Body of pancreas (tissue), 4 donors: Measurements from ENCODE around the gene DNAI1.

Experiments used
- POLR2A ChIP-seq, 3 donors: fragments of 450-650 bp; IDR thresholded peaks; one replicate each; pipeline ENCODE4 v1.6.1; 2016; ENCODE audit warnings: antibody characterized with exemption in 3 of 3, mild to moderate bottlenecking in 2 of 3
- TF ChIP-seq, protein P1 (sequence below), 7 experiments: fragments of 450-650 bp in 4 of 7; fragments of 200-600 bp in 3 of 7; sonication (generic) in 3 of 7; IDR thresholded peaks; one replicate each; pipeline ENCODE4 v1.5.1; 2016 to 2019; ENCODE audit warnings: antibody characterized with exemption in 7 of 7

- TF ChIP-seq, protein P1, sequence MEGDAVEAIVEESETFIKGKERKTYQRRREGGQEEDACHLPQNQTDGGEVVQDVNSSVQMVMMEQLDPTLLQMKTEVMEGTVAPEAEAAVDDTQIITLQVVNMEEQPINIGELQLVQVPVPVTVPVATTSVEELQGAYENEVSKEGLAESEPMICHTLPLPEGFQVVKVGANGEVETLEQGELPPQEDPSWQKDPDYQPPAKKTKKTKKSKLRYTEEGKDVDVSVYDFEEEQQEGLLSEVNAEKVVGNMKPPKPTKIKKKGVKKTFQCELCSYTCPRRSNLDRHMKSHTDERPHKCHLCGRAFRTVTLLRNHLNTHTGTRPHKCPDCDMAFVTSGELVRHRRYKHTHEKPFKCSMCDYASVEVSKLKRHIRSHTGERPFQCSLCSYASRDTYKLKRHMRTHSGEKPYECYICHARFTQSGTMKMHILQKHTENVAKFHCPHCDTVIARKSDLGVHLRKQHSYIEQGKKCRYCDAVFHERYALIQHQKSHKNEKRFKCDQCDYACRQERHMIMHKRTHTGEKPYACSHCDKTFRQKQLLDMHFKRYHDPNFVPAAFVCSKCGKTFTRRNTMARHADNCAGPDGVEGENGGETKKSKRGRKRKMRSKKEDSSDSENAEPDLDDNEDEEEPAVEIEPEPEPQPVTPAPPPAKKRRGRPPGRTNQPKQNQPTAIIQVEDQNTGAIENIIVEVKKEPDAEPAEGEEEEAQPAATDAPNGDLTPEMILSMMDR (IDR thresholded peaks at IDR 0.05), result no peak
- no peak for TF ChIP-seq POLR2A (IDR thresholded peaks at IDR 0.05)
Measured at GRCh38 chr9:34514816-34515215, 56.2 kb downstream of the DNAI1 start.
